B cell (primary cell): ENCODE data around the gene ADCK2. TPM values are rescaled to one million over a fixed set of nuclear protein-coding genes. Genes with fewer than 3 reads are reported as not detected.

Source experiments
- ATAC-seq: fragments of 200-7000 bp; cut with Tn5 transposase; one replicate; pipeline ENCODE4 v1.10.0; 2021; ENCODE audit warnings: low read depth, mild to moderate bottlenecking, moderate number of reproducible peaks, moderate library complexity
- CTCF ChIA-PET: fragments of 350-600 bp; sonication (Branson Sonifier 250); formaldehyde crosslinking; loops from one replicate; lab custom pipeline; 2021; ENCODE audit warnings: antibody characterized with exemption, inconsistent platforms; lab: Charles Lee
- POLR2A ChIA-PET: fragments of 350-600 bp; sonication (Branson Sonifier 250); formaldehyde crosslinking; loops from one replicate; lab custom pipeline; 2021; ENCODE audit warnings: antibody characterized with exemption; lab: Charles Lee
- DNase-seq: peaks from one replicate; pipeline ENCODE4 v3.0.0; 2013
- H2AFZ ChIP-seq: 2 replicates; pipeline ENCODE4 v1.6.1; 2012; ENCODE audit warnings: mild to moderate bottlenecking, low read depth, low read length; ENCODE audit not compliant: insufficient read depth, poor library complexity, severe bottlenecking
- H3K27ac ChIP-seq, 2 donors: 1 replicate in 1 of 2; 2 replicates in 1 of 2; pipeline ENCODE4 v1.5.1; 2012 to 2013; ENCODE audit warnings: low read length in 2 of 2, mild to moderate bottlenecking in 2 of 2, moderate library complexity in 1 of 2
- H3K27me3 ChIP-seq, 4 experiments: fragments of 200-600 bp in 1 of 4; sonication (generic) in 1 of 4; replicated peaks in 1 of 4; 1 replicate in 2 of 4; 2 replicates in 2 of 4; pipeline versions ENCODE4 v1.6.1 to v1.7.0; 2013 to 2016; ENCODE audit warnings: low read length in 3 of 4, mild to moderate bottlenecking in 2 of 4, mixed read lengths in 1 of 4, moderate library complexity in 1 of 4; ENCODE audit not compliant: insufficient read depth in 4 of 4, control insufficient read depth in 3 of 4; ENCODE audit errors: control extremely low read depth in 1 of 4
- H3K36me3 ChIP-seq, 2 experiments: replicated peaks in 1 of 2; 1 replicate in 1 of 2; 2 replicates in 1 of 2; pipeline versions ENCODE4 v1.6.1 to v1.7.1; 2013; ENCODE audit warnings: low read length in 1 of 2; ENCODE audit not compliant: insufficient read depth in 2 of 2, control insufficient read depth in 1 of 2; ENCODE audit errors: control extremely low read depth in 1 of 2, extremely low read depth in 1 of 2
- H3K4me1 ChIP-seq, 2 donors: fragments of 200-600 bp in 1 of 2; sonication (generic) in 1 of 2; 1 replicate in 1 of 2; 2 replicates in 1 of 2; pipeline versions ENCODE4 v1.5.1 to v1.6.1; 2013 to 2017; ENCODE audit warnings: low read length in 2 of 2; ENCODE audit not compliant: control insufficient read depth in 2 of 2, insufficient read depth in 2 of 2
- H3K4me2 ChIP-seq: replicated peaks from 2 replicates; pipeline ENCODE3; 2012; ENCODE audit warnings: mild to moderate bottlenecking, low read depth, low read length; ENCODE audit not compliant: poor library complexity, severe bottlenecking
- H3K4me3 ChIP-seq, 5 experiments: fragments of 200-600 bp in 1 of 5; sonication (generic) in 1 of 5; 1 replicate in 3 of 5; 2 replicates in 2 of 5; pipeline versions ENCODE4 v1.5.1 to v1.7.0; 2011 to 2016; ENCODE audit warnings: low read length in 4 of 5, mild to moderate bottlenecking in 4 of 5, low read depth in 2 of 5, control low read depth in 1 of 5, moderate library complexity in 1 of 5; ENCODE audit not compliant: insufficient read depth in 1 of 5; ENCODE audit errors: control extremely low read depth in 1 of 5, extremely low read depth in 1 of 5
- H3K79me2 ChIP-seq: fragments of 200-600 bp; sonication (generic); one replicate; pipeline ENCODE4 v1.6.0; 2016; ENCODE audit warnings: low read length; ENCODE audit not compliant: control insufficient read depth, insufficient read depth
- H3K9ac ChIP-seq: fragments of 200-600 bp; sonication (generic); 2 replicates; pipeline ENCODE4 v1.6.1; 2017; ENCODE audit warnings: mild to moderate bottlenecking, low read length, moderate library complexity
- H3K9me3 ChIP-seq, 3 donors: one replicate each; pipeline versions ENCODE4 v1.6.1 to v1.7.1; 2013; ENCODE audit warnings: low read length in 2 of 3; ENCODE audit not compliant: control insufficient read depth in 2 of 3, insufficient read depth in 1 of 3; ENCODE audit errors: control extremely low read depth in 1 of 3
- H4K20me1 ChIP-seq: 2 replicates; pipeline ENCODE4 v1.6.0; 2012; ENCODE audit warnings: mild to moderate bottlenecking, low read length; ENCODE audit not compliant: insufficient read depth, control insufficient read depth, poor library complexity, severe bottlenecking
- H3K27ac Mint-ChIP-seq: one replicate; pipeline ENCODE4 v1.8.0; 2021; ENCODE audit warnings: mixed read lengths
- H3K27me3 Mint-ChIP-seq: one replicate; pipeline ENCODE4 v1.8.0; 2021; ENCODE audit warnings: mixed read lengths
- H3K4me1 Mint-ChIP-seq: one replicate; pipeline ENCODE4 v1.8.0; 2021; ENCODE audit warnings: mixed read lengths
- H3K4me3 Mint-ChIP-seq: one replicate; pipeline ENCODE4 v1.8.0; 2021; ENCODE audit warnings: mixed read lengths
- H3K9me3 Mint-ChIP-seq: one replicate; pipeline ENCODE4 v1.8.0; 2022; ENCODE audit warnings: mixed read lengths; ENCODE audit not compliant: insufficient read depth
- CTCF ChIP-seq: fragments of 200-600 bp; IDR thresholded peaks from one replicate; pipeline ENCODE4 v1.8.0; 2022; ENCODE audit warnings: antibody characterized with exemption, mild to moderate bottlenecking
- EZH2 ChIP-seq: IDR thresholded peaks from 2 replicates; pipeline ENCODE4 v1.6.1; 2012; ENCODE audit warnings: borderline replicate concordance, low read depth, mild to moderate bottlenecking, moderate library complexity, low read length; ENCODE audit not compliant: insufficient read depth, poor library complexity, severe bottlenecking
- WGBS: methylation state at CpG from one replicate; pipeline ENCODE4 v1.1.5; 2013; ENCODE audit warnings: missing lambda C conversion rate; ENCODE audit not compliant: insufficient coverage; 5-methylcytosine and 5-hydroxymethylcytosine counted together
- intact Hi-C: fragments of 100-400 bp; cut with micrococcal nuclease; formaldehyde crosslinking; loops from one replicate; pipeline ENCODE4 v1.10.0; 2022
- polyA plus RNA-seq: library from polyadenylated mRNA; depleted of rRNA; stranded (reverse); fragments of >200 nt; gene quantifications from 2 replicates; pipeline ENCODE4 v1.2.3, GENCODE V29; 2012
- small RNA-seq: library from RNA; depleted of rRNA; stranded (forward); fragments of <200 nt; gene quantifications from one replicate; pipeline ENCODE3, GENCODE V24; 2012; ENCODE audit warnings: low replicate concordance, low read depth; ENCODE audit not compliant: insufficient read length
- total RNA-seq, 2 donors: library from RNA; stranded (reverse); fragments of 120-200 nt in 1 of 2; gene quantifications; 1 replicate in 1 of 2; 2 replicates in 1 of 2; pipeline versions ENCODE4 v1.2.3 to v1.2.4, GENCODE V29; 2013 to 2022

The ADCK2 gene
- total and polyA plus RNA-seq, 2 donors (not counting 1 experiment from before 2014, with no cell fraction given) = 13.3 to 32.6 TPM

GRCh38 chr7:140744005-140744404 is 71.3 kb downstream of the ADCK2 start:
- Mint-ChIP-seq H3K27ac (no peak overlapping the region), H3K9me3 (no peaks in the 10 kb centered on the region), H3K4me3 (no peak overlapping the region), H3K27me3 (no peaks in the 10 kb centered on the region), H3K4me1 (peaks cover 13% of the 10 kb centered on the region)
- no peaks in the 10 kb centered on the region for H4K20me1 ChIP-seq
- H3K9ac ChIP-seq = no peak overlapping the region
- no peak overlapping the region for H3K4me2 ChIP-seq
- TF ChIP-seq EZH2 (no peak), CTCF (no peak)
- H3K27ac ChIP-seq = no peak overlapping the region
- ATAC-seq (no peak), DNase-seq (no peak)
- H2AFZ ChIP-seq = no peak overlapping the region
- POLR2A ChIA-PET = no interaction called here
- CTCF ChIA-PET = interaction anchor here (0.5 kb wide), 1 partner anchor 71 kb away, joined by 3 read pairs; no protein-coding TSS in a partner anchor
- H3K27me3 ChIP-seq = no peaks in the 10 kb centered on the region
- H3K79me2 ChIP-seq = no peaks in the 10 kb centered on the region
- WGBS = 100% methylated on average over 1 of the region's 2 CpGs
- H3K36me3 ChIP-seq = peaks cover 7 to 8% of the 10 kb centered on the region in 2 experiments
- no peak overlapping the region for H3K4me3 ChIP-seq
- intact Hi-C loops = no loop called here
- no peaks in the 10 kb centered on the region for H3K9me3 ChIP-seq
- peaks cover 8 to 9% of the 10 kb centered on the region in 2 donors for H3K4me1 ChIP-seq

Small RNA genes lying within 50 kb of the gene (small RNA-seq; reads per million reads assigned to genes)
- not detected for gene RN7SL771P

Other genes starting within 250 kb of the ADCK2 start
- 146 and 147 TPM in 2 replicates for gene MKRN1, start 193.4 kb upstream of the ADCK2 start, total RNA-seq
- 41.9 and 52.4 TPM in 2 replicates for gene MKRN1, start 193.4 kb upstream of the ADCK2 start, polyA plus RNA-seq
- gene DENND2A, start 32.1 kb upstream of the ADCK2 start, total RNA-seq = not detected in 2 replicates
- gene DENND2A, start 32.1 kb upstream of the ADCK2 start, polyA plus RNA-seq = 0.03 and 0.31 TPM in 2 replicates
- gene NDUFB2, start 23.8 kb downstream of the ADCK2 start, total RNA-seq = 67.9 and 77.3 TPM in 2 replicates
- gene NDUFB2, start 23.8 kb downstream of the ADCK2 start, polyA plus RNA-seq = 151 and 171 TPM in 2 replicates